Measurements from ENCODE around the gene NFS1. TPM values are rescaled to one million over a fixed set of nuclear protein-coding genes. Genes with fewer than 3 reads are reported as not detected.
A peak's percentile ranks its signal among the peaks of the same experiment; 100 is the strongest.
"Not testable (repeated sequence)": the region's sequence is repeated elsewhere in the genome, so short reads cannot be mapped to it uniquely, and the experiment has no call there.

Gene NFS1
- total RNA-seq (2014; rRNA removed; shearing (Covaris generic)) = 25.8 and 29.5 TPM in 2 replicates

DNA sequence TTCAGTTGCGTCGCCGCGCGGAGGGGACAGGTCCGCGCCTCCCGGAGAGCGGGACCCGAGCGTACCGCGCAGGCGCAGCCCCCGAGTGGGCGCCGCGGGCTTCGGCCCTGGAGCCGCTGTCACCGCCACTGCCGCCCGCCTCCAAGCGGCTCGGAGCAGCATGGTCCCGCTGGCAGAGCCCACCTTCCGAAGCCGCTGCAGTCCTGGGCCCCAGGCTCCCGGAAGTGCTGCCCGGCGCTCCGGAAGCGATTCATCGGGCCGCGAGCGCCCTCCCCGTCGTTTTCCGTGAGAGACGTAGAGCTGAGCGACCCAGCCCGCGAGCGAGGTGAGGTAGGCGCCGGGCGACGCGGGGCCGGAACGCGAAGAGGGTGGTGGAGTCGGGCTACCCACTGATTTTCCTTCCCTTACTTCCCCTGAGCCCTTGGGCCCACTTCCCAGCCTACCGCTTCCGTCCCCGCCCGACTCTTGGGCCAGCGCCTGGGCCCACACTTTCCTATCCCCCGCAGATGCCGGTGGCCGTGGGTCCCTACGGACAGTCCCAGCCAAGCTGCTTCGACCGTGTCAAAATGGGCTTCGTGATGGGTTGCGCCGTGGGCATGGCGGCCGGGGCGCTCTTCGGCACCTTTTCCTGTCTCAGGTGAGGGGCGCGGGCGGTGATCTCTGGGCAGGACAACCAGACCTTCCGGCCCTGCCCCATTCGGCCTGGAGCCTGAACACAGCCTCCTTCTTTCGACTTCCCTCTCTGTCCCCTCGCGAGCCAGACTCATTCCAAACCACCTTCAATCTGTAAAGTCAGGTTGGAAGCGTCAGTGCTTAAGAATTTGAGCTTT lies at the start of gene NFS1, which contains the start of gene ROMO1:
Gene NFS1, minus strand, starts transcription at position 226 of the 830 bp plus-strand sequence. Its CDS starts 64 bp downstream, at position 162.
Gene ROMO1, plus strand, starts transcription at position 279 of the 830 bp plus-strand sequence. Its CDS starts 228 bp downstream, at position 507.
- DNase-seq (ENCODE audit: low read depth) = peak; percentile 88

DNA sequence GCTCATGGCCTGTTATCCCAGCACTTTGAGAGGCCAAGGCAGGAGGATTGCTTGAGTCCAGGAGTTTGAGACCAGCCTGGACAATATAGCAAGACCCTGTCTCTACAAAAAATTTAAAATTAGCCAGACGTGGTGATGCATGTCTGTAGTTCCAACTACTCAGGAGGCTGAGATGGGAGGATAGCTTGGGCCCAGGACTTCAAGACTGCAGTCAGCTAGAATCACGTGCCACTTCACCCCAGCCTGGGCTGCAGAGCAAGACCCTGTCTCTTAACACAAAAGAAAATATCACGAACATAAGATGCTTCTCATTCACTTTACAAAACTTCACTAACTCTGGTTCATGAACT lies 45.3 kb upstream of the NFS1 start:
- not testable (repeated sequence) for DNase-seq (ENCODE audit: low read depth)

DNA sequence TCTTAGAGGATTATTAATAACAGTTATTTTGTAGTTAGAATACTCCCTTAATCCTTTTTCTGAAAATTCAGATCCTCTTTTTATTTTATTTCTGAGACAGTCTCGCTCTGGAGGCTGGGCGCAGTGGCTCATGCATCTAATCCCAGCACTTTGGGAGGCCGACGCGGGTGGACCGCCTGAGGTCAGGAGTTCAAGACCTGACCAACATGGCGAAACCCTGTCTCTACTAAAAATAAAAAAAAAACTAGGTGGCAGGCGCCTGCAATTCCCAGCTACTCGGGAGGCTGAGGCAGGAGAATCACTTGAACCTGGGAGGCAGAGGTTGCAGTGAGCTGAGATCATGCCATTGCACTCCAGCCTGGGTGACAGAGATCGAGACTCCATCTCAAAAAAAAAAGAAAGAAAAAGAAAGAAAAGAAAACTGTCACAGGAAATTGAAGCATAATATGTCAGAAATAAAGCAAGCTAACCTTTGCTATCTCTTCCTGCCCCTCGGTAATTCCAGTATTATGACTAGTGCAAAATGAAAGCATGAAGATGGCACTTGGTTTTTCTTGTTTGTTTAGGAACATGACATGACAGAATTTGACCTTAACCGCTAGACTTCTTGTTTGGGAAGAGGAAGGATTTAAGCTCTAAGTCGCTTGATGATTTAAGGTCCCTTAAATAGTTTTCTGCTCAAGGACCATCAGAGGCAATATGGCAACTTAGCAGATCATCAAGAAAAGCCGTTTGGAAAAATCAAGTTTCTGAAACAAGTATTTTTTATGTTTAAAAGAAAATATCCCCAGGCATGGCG lies 44.7 kb upstream of the NFS1 start:
- DNase-seq (ENCODE audit: low read depth) = no peak

DNA sequence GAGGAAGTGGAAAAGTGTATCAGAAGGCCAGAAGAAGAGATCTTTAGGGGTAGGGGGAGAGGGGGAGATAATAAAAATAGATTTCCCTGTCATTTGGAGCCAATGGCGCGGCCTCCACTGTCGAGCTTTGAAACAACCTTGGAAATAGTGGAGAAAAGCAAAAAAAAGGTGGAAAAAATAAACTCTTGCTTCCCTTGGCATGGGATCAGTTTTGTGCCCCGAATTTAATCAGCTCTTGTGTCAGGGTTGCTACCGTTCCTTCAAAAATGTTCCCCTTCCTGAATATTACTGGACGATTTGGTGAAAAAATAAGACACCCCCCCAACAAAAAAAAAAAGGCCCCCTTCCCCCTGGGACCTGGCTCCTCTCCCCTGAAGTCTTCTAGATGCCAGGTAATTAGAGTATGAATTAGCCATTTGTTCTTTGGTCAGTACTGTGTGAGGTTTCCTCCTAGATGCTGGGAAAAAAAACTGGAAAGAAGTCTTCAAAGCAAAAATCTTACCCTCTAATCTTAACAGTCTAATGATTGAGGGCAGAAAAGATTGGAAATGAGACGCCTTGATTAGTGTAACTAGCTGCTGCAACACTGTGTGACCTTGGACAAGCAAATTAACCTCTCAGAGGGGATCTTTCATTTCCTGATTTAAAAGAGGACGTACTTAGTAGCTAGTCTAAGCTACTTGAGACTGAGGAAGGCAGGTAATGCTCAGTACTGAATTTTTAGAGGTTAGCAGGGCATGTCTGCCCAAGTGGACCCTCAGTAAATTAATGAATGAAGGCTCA lies 43.8 kb upstream of the NFS1 start:
- no peak for DNase-seq (ENCODE audit: low read depth)

DNA sequence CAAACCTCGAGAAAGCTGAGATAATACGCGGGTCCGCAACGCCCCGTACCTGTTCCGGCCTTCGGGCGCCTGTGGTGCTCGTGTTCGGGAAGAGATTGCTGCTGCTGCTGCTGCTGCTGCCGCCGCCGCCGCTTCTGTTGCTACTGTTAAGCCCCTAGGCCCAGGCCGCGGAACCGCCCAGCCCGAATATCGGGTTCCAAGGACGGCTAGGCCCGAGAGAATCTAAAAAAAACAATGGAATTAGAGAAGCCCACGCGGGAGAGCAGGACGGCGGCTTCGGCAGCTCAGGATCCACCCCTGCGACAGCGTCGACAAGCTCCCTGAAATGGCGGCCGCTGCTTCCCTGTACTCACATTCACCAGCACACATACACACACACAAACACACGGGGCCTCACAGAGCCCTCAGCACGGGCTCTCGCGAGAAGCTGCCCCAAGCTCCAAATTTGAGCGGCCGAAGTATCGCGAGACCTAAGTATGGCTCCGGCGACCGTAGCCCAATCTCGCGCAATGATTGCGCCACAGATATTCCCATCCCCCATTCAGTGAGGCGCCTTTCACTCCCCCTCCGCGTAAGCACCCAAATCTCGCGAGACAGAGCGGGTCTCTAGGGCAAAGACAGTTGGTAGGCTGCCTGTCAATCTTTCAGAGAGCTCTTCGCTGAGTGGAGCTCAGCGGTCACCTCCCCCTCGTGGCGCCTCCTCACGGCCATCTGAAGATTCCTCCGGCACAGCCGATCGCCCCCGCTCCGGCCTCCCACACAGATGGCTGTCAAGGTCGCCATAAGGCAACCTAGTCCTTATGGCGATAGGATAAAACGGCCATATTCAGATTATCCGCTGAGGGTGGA lies 43.0 kb upstream of the NFS1 start, which contains the start of gene RBM39:
Gene RBM39, minus strand, starts transcription at position 369 of the 849 bp plus-strand sequence. CDS start 1,386 bp downstream, outside the sequence.
- DNase-seq (ENCODE audit: low read depth) = peak; percentile 100

GRCh38 chr20:35739294-35740163 lies 40.4 kb upstream of the NFS1 start:
- no peak for DNase-seq (ENCODE audit: low read depth)

DNA sequence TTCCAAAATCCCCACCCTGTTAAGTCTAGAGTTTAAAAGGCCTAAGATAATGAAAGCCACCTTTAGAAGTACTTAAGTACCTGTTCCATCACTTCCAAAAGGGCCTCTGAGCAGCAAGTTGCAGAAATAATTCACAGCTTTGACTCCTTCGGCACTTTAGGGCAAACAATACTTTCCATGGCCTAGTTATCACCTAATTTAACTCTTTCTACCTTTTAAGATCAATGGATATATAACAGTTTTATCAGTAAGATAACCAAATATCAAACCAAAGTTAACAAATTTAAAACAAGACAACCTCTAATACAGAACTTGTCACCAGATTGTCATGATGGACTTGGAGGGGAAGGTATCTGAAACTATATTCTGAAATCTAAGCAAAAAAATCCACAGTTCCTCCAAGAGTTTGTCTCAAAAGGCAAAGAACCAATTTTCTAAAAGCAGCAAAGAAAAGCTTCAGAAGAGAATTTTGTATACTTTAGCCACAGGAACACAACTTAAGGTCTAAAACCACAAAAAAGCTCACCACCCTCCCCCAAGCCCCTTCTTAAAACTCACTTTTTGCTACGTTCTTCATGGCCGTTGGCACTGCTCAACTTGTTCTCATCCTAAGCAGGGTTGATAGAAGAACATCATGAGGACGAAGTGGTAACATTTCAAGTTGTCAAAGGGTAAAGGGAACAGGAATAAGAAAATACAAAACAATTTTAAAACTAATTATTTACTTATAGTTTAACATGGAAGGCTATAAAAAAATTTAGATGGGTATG lies 39.4 kb upstream of the NFS1 start:
- no peak for DNase-seq (ENCODE audit: low read depth)

- DNase-seq (ENCODE audit: low read depth) = no peak
These were observed 38.7 kb upstream of the NFS1 start for GRCh38 chr20:35737865-35738333.

DNA sequence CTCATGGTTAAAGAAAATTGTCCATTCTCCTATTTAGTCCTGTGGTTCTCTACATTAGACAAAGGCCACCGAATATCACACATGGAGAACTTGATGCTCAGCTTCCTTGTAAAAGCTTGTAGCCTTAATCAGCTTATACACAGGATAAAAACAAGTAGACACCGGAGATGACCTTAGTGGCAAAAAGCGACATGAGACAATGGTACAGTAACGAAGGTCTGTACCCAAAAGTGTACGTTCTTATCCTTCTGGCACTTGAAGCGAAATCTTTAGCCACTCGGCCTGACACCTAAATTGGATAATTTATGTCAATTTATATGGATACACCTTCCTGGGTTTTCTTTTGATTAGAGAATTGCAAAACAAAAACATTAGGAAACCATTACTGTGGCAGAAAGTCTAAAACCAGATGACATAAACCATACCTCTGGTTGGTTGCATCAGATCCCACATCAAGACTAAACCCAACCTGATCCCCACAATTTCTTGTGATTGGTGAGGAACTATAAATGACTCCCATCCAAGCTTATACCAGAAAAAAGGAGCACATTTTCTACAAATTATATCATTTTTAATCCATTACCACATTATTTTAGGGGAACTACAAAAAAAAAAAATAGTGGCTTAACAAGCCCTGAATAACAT lies 36.8 kb upstream of the NFS1 start:
- DNase-seq (ENCODE audit: low read depth) = no peak

DNA sequence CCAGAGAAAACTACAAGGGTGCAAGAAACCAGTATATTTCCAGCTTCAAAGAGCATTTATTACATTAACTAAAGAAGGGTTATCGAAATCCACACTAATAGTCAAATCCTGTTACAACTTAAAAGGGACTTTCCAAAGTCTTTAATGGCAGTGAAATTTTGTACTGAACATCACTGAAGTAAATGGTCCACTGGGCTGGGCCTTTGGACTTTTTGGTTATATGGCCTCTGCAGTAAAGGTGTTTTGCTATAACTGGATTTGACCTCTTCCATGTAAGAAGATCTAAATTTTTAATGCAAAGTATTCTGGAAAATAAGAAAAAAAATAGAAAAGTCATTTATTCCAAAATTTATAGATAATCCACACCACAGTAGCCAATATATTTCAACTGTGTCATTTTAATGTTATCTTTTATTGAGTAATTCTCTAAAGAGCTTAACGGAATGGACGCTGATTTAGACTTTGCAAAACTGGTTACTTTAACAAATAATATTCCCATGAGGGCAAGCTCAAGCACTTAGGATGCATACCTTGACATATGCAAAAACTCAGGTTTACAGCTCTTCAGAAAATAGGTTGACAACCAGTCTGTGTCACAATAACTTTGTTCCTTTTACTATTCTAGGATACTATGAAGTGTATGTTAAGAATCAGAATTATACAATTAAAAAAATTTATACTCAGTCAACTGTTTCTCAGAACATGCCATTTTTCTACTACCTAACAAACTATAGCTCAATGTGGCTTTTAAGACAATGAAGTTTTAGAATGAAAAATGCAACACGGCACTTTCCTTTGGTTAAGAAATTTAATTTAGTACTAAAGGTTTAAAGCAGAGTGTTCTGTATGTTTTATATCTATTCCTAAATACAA lies 35.9 kb upstream of the NFS1 start:
- DNase-seq (ENCODE audit: low read depth) = no peak

DNA sequence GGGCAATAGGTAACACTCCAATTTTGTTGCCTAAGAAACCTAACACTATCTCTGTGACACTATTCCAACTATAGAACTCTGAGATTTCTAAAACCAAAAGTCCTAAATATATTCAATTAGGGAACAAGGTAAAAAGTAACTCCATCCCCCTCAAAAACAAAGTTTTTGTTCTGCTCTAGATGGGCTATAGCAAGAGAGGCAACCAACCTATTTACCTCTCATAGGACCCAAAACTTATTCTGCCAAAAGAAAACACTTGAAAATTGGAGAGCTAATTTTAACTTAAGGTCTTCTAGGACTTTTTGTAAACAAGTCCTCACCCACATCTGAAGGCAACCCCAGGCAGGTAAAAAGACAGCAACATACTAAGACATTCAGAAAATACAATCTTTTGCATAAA lies 35.2 kb upstream of the NFS1 start:
- DNase-seq (ENCODE audit: low read depth) = no peak

GRCh38 chr20:35732644-35732982 lies 33.5 kb upstream of the NFS1 start:
- no peak for DNase-seq (ENCODE audit: low read depth)

- DNase-seq (ENCODE audit: low read depth) = no peak
These were observed 32.9 kb upstream of the NFS1 start for GRCh38 chr20:35731862-35732643.

DNA sequence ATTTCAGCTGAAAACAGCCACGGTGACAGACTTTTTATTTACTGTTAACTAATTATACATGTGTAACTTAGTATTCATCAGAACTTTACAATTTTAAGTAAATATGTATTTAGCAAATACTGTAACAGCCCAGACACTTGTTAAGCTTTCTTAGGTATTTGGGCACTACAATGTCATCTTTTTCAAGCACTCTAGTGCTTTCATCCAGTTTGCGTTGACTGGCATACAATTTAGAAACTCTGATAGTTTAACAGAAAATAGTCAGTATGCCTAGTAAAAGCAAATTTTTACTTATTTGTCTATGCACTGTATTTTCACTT lies 32.3 kb upstream of the NFS1 start:
- no peak for DNase-seq (ENCODE audit: low read depth)

- DNase-seq (ENCODE audit: low read depth) = no peak
These were observed 31.7 kb upstream of the NFS1 start for GRCh38 chr20:35730583-35731468.

Measured in Daoy (cell line).